Measurements from ENCODE around the gene VDR.

VDR gene

DNA sequence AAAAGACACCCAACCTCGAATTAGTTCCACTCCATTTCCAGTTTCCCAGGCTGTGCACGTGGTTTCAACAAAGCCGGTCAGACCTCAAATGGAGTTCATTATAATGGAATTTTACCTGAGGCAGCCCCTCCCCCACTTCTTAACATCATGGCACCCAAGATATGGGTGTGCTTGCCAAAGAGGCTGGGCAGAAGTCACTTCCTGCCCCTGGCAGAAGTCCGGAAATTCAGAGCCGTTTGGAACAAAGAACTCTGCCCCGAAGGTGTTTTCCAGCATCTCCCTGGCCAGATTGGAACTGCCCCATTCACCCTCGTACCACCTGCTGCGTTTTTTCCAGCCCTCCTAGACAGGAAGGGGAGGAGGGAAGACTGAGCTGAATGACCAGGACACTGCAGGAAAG is 8.2 kb downstream of the VDR start:
- H3K4me3 ChIP-seq (ENCODE audit: insufficient read depth, low read depth, low read length, poor library complexity, severe bottlenecking) = no peak overlapping the region
- DNase-seq = no peak
- H3K36me3 ChIP-seq (ENCODE audit: control insufficient read depth, insufficient read depth, low read length) = no peaks in the 10 kb centered on the region
- peaks cover 22% of the 10 kb centered on the region for H3K4me1 ChIP-seq (ENCODE audit: control insufficient read depth, insufficient read depth, low read length, poor library complexity, severe bottlenecking)
- no peak overlapping the region for H3K27ac ChIP-seq (ENCODE audit: insufficient read depth, low read length, poor library complexity, severe bottlenecking)
- H3K27me3 ChIP-seq (replicated peaks; ENCODE audit: control insufficient read depth, insufficient read depth, low read length, poor library complexity, severe bottlenecking) = no peaks in the 10 kb centered on the region
- H3K9me3 ChIP-seq (ENCODE audit: control insufficient read depth, low read length) = no peaks in the 10 kb centered on the region

DNA sequence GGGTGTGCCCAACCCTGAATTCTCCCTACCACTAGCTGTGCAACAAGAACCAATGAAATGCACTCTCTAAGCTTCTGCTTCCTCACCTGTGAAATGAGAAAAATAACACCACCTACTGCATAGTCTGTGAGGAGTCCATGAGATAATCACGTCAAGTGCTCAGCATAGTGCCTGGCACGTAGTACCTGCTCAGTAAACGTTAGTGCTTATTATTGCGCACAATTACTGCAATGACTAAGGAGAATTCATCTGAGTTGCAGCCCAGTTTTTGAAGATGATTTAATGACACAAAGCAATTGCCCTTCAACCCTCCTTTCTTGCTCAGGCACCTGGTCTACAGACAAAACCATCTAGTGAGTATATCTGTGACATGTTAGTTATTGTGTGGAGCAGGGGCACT is 8.8 kb downstream of the VDR start:
- Histone ChIP-seq H3K9me3 (ENCODE audit: control insufficient read depth, low read length) (no peaks in the 10 kb centered on the region), H3K4me3 (ENCODE audit: insufficient read depth, low read depth, low read length, poor library complexity, severe bottlenecking) (no peak overlapping the region), H3K36me3 (ENCODE audit: control insufficient read depth, insufficient read depth, low read length) (no peaks in the 10 kb centered on the region), H3K27ac (ENCODE audit: insufficient read depth, low read length, poor library complexity, severe bottlenecking) (no peak overlapping the region), H3K27me3 (replicated peaks; ENCODE audit: control insufficient read depth, insufficient read depth, low read length, poor library complexity, severe bottlenecking) (no peaks in the 10 kb centered on the region), H3K4me1 (ENCODE audit: control insufficient read depth, insufficient read depth, low read length, poor library complexity, severe bottlenecking) (peaks cover 16% of the 10 kb centered on the region)
- DNase-seq = no peak

DNA sequence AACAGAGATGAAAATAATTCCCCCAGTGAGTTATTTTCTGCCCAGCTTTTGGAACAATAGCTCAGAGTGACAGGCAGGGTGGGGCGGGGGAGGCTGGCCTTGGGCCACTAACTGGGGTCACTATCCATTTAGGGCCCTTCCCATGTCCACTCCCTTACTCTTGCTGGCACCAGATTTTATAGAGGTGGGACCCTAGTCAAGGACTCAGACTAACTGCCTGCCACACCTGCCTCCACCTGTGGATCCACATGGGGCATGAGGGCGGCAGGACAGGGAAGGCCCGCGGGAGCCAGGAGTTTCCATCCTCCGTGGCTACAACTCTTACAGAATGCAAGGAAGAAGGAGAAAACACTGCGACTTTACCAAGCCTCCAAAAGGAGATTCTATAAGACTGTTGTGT is 10.1 kb downstream of the VDR start:
- Histone ChIP-seq H3K9me3 (ENCODE audit: control insufficient read depth, low read length) (no peaks in the 10 kb centered on the region), H3K27ac (ENCODE audit: insufficient read depth, low read length, poor library complexity, severe bottlenecking) (no peak overlapping the region), H3K4me3 (ENCODE audit: insufficient read depth, low read depth, low read length, poor library complexity, severe bottlenecking) (no peak overlapping the region), H3K27me3 (replicated peaks; ENCODE audit: control insufficient read depth, insufficient read depth, low read length, poor library complexity, severe bottlenecking) (no peaks in the 10 kb centered on the region), H3K4me1 (ENCODE audit: control insufficient read depth, insufficient read depth, low read length, poor library complexity, severe bottlenecking) (peaks cover 2% of the 10 kb centered on the region), H3K36me3 (ENCODE audit: control insufficient read depth, insufficient read depth, low read length) (no peaks in the 10 kb centered on the region)
- DNase-seq = no peak

DNA sequence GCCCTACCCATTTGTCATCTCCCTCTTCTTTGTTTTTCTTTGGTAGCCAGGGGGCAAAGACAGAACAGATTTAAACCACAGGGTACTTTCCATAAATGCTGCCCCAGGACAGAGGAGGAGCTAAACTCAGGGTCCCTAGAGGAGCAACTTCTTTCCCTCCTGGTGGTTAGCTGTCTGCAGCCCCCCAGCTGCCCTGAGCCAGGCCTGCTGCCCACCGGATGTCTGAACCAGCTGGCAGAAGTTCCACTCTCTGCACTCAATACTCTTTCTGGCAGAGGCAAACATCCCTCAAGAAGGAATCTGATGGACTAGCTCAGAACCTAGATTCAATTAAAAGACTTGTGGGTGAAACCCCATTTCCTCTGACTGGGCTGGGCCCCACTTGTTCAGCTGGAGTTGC is 10.7 kb downstream of the VDR start:
- no peak for DNase-seq
- H3K36me3 ChIP-seq (ENCODE audit: control insufficient read depth, insufficient read depth, low read length) = no peaks in the 10 kb centered on the region

DNA sequence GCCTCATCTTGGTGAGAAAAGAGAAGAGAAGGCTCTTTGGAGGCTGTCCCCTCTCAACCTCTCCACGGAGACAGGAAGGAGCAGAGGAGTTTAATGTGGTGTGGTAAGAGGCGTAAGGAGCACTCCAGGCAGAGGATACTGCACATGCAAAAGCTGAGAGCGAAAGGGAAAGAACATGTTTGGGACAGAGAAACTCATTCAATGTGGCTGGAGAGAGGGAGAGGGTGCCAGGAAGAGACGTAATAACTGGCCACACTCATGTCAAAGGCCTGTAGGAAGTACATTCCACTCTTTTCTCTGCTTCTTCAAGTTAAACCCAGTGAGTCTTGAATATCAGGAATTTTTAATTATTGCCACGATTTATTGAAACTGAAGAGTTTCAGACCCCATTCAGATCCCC is 12.0 kb downstream of the VDR start:
- H3K36me3 ChIP-seq (ENCODE audit: control insufficient read depth, insufficient read depth, low read length) = no peaks in the 10 kb centered on the region
- no peak overlapping the region for H3K4me3 ChIP-seq (ENCODE audit: insufficient read depth, low read depth, low read length, poor library complexity, severe bottlenecking)
- H3K27me3 ChIP-seq (replicated peaks; ENCODE audit: control insufficient read depth, insufficient read depth, low read length, poor library complexity, severe bottlenecking) = no peaks in the 10 kb centered on the region
- no peak for DNase-seq
- H3K9me3 ChIP-seq (ENCODE audit: control insufficient read depth, low read length) = no peaks in the 10 kb centered on the region
- no peak overlapping the region for H3K27ac ChIP-seq (ENCODE audit: insufficient read depth, low read length, poor library complexity, severe bottlenecking)
- H3K4me1 ChIP-seq (ENCODE audit: control insufficient read depth, insufficient read depth, low read length, poor library complexity, severe bottlenecking) = no peaks in the 10 kb centered on the region

More for the DNA sequence above, 10.7 kb downstream of the VDR start:
- no peaks in the 10 kb centered on the region for H3K9me3 ChIP-seq (ENCODE audit: control insufficient read depth, low read length)
- no peaks in the 10 kb centered on the region for H3K27me3 ChIP-seq (replicated peaks; ENCODE audit: control insufficient read depth, insufficient read depth, low read length, poor library complexity, severe bottlenecking)
- H3K27ac ChIP-seq (ENCODE audit: insufficient read depth, low read length, poor library complexity, severe bottlenecking) = no peak overlapping the region
- H3K4me3 ChIP-seq (ENCODE audit: insufficient read depth, low read depth, low read length, poor library complexity, severe bottlenecking) = no peak overlapping the region
- no peaks in the 10 kb centered on the region for H3K4me1 ChIP-seq (ENCODE audit: control insufficient read depth, insufficient read depth, low read length, poor library complexity, severe bottlenecking)

DNA sequence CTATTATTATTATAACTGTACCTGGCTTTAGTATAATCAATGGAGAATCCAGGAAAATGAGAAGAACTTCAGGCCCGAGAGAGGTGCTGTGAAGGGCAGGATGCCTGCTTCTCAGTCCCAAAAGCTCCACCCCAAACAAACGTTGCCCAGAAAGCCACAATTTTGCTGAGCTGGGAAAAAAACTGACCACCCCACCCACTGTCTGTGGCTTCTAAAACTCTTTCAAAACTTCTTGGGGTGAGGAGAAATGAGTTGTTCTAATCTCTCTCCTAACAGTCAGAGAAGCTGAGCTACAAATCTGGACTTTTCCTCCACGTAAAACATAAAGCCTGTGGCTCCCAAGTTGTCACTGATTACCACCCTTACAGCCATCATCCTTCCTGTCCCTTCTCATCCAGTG is 13.4 kb downstream of the VDR start:
- Histone ChIP-seq H3K4me3 (ENCODE audit: insufficient read depth, low read depth, low read length, poor library complexity, severe bottlenecking) (no peak overlapping the region), H3K27me3 (replicated peaks; ENCODE audit: control insufficient read depth, insufficient read depth, low read length, poor library complexity, severe bottlenecking) (no peaks in the 10 kb centered on the region), H3K36me3 (ENCODE audit: control insufficient read depth, insufficient read depth, low read length) (no peaks in the 10 kb centered on the region), H3K9me3 (ENCODE audit: control insufficient read depth, low read length) (no peaks in the 10 kb centered on the region), H3K4me1 (ENCODE audit: control insufficient read depth, insufficient read depth, low read length, poor library complexity, severe bottlenecking) (no peaks in the 10 kb centered on the region), H3K27ac (ENCODE audit: insufficient read depth, low read length, poor library complexity, severe bottlenecking) (no peak overlapping the region)
- no peak for DNase-seq

DNA sequence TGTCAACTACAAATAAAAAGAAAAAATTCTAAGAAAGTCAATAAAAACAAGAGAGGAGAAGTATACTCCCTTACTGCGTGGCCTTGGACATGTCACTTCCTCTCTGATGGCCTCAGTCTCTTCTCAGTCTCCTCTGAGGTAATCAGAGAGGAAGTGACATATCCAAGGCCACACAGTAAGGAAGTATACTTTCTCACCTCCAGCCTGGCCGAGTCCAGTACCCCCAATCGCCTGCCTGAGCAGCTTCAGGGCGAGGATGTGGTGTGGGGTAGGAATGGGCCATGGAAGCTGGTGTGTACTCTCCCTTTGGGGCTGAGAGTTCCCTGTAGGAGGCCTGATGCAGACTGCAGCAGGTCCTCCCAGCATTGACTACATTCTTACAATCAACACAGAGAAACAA is 15.8 kb downstream of the VDR start:
- no peak overlapping the region for H3K27ac ChIP-seq (ENCODE audit: insufficient read depth, low read length, poor library complexity, severe bottlenecking)
- DNase-seq = no peak
- H3K4me1 ChIP-seq (ENCODE audit: control insufficient read depth, insufficient read depth, low read length, poor library complexity, severe bottlenecking) = peaks cover 15% of the 10 kb centered on the region
- no peaks in the 10 kb centered on the region for H3K36me3 ChIP-seq (ENCODE audit: control insufficient read depth, insufficient read depth, low read length)
- H3K4me3 ChIP-seq (ENCODE audit: insufficient read depth, low read depth, low read length, poor library complexity, severe bottlenecking) = no peak overlapping the region
- no peaks in the 10 kb centered on the region for H3K27me3 ChIP-seq (replicated peaks; ENCODE audit: control insufficient read depth, insufficient read depth, low read length, poor library complexity, severe bottlenecking)
- H3K9me3 ChIP-seq (ENCODE audit: control insufficient read depth, low read length) = no peaks in the 10 kb centered on the region

DNA sequence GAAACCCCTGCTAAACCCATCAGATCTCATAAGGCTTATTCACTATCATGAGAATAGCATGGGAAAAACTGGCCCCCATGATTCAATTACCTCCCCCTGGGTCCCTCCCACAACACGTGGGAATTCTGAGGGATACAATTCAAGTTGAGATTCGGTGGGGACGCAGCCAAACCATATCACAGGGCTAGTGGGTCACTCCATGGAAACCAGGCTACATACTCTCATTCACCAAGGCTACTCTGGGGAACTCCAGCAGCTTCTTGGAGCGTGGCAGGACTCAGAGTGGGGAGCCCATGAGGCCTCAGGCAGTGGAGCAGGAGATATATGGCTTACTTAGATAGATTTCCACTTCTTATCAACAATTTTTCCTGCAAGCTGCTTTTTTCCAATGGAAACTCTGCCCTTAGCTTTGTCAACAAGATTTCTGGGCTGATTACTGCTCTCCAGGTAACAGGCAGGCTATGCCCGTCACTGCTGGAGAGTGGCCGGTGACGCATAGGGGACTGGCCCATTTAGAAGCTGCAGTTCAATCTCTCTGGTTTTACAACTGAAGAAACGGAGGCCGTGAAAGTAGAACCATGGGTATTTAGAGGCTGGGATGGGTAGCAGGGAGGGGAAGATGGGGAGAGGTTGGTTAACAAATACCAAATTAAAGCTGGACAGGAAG is 16.5 kb downstream of the VDR start:
- Histone ChIP-seq H3K27ac (ENCODE audit: insufficient read depth, low read length, poor library complexity, severe bottlenecking) (no peak overlapping the region), H3K4me1 (ENCODE audit: control insufficient read depth, insufficient read depth, low read length, poor library complexity, severe bottlenecking) (peaks cover 23% of the 10 kb centered on the region), H3K36me3 (ENCODE audit: control insufficient read depth, insufficient read depth, low read length) (no peaks in the 10 kb centered on the region), H3K27me3 (replicated peaks; ENCODE audit: control insufficient read depth, insufficient read depth, low read length, poor library complexity, severe bottlenecking) (no peaks in the 10 kb centered on the region), H3K4me3 (ENCODE audit: insufficient read depth, low read depth, low read length, poor library complexity, severe bottlenecking) (no peak overlapping the region), H3K9me3 (ENCODE audit: control insufficient read depth, low read length) (no peaks in the 10 kb centered on the region)
- DNase-seq = no peak

DNA sequence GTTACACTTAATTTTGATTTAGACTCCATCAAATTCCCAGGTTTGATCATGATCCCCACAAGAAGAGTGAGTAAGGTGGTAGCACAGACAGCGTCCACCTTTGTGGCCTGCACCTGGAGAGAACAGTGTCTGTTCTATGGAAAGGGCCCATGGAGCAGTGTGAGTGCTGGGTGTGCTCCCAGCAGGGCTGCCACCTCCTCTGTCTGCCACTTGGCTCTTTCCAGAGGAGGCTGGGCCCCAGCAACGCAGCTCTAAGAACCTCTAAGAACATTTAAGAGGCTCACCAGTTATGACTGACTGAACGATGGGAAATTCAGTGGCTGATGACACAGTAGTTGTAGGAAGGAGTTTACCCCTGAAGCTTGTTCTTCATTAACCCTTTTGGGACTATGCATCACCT is 17.3 kb downstream of the VDR start:
- Histone ChIP-seq H3K36me3 (ENCODE audit: control insufficient read depth, insufficient read depth, low read length) (no peaks in the 10 kb centered on the region), H3K4me1 (ENCODE audit: control insufficient read depth, insufficient read depth, low read length, poor library complexity, severe bottlenecking) (peaks cover 23% of the 10 kb centered on the region), H3K4me3 (ENCODE audit: insufficient read depth, low read depth, low read length, poor library complexity, severe bottlenecking) (no peak overlapping the region), H3K27ac (ENCODE audit: insufficient read depth, low read length, poor library complexity, severe bottlenecking) (no peak overlapping the region), H3K9me3 (ENCODE audit: control insufficient read depth, low read length) (no peaks in the 10 kb centered on the region), H3K27me3 (replicated peaks; ENCODE audit: control insufficient read depth, insufficient read depth, low read length, poor library complexity, severe bottlenecking) (no peaks in the 10 kb centered on the region)
- DNase-seq = no peak

DNA sequence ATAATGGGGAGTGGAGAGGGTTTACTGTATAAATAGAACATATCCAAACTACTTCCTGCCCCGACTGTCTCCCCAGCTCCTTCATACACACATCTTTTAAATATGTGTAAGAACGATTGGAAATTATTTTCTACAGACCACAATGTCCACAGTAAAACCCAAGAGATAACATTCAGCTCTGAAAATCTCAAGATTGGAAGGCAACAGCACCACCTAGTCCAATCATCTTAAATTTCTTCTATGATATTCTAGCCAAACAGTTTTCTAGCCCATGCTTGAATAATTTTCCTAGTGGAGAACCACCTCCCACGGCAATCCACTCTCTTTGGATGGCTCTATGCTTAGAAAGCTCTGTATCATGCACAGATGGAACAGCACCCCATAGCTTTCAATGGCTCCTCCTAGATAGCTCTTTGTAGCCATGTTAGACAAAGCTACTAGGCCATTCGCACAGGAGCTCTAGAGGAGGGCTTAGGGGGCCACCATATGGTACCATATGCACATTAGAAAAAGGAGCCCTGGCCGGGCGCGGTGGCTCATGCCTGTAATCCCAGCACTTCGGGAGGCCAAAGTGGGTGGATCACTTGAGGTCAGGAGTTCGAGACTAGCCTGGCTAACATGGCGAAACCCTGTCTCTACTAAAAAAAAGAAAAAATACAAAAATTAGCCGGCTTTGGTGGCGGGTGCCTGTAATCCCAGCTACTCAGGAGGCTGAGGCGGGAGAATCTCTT is 18.1 kb downstream of the VDR start:
- H3K36me3 ChIP-seq (ENCODE audit: control insufficient read depth, insufficient read depth, low read length) = no peaks in the 10 kb centered on the region
- H3K9me3 ChIP-seq (ENCODE audit: control insufficient read depth, low read length) = no peaks in the 10 kb centered on the region
- DNase-seq = no peak
- H3K4me1 ChIP-seq (ENCODE audit: control insufficient read depth, insufficient read depth, low read length, poor library complexity, severe bottlenecking) = peaks cover 23% of the 10 kb centered on the region
- no peaks in the 10 kb centered on the region for H3K27me3 ChIP-seq (replicated peaks; ENCODE audit: control insufficient read depth, insufficient read depth, low read length, poor library complexity, severe bottlenecking)
- no peak overlapping the region for H3K27ac ChIP-seq (ENCODE audit: insufficient read depth, low read length, poor library complexity, severe bottlenecking)
- H3K4me3 ChIP-seq (ENCODE audit: insufficient read depth, low read depth, low read length, poor library complexity, severe bottlenecking) = no peak overlapping the region
